ENCODE data around the gene RAB33B.

RAB33B gene

DNA sequence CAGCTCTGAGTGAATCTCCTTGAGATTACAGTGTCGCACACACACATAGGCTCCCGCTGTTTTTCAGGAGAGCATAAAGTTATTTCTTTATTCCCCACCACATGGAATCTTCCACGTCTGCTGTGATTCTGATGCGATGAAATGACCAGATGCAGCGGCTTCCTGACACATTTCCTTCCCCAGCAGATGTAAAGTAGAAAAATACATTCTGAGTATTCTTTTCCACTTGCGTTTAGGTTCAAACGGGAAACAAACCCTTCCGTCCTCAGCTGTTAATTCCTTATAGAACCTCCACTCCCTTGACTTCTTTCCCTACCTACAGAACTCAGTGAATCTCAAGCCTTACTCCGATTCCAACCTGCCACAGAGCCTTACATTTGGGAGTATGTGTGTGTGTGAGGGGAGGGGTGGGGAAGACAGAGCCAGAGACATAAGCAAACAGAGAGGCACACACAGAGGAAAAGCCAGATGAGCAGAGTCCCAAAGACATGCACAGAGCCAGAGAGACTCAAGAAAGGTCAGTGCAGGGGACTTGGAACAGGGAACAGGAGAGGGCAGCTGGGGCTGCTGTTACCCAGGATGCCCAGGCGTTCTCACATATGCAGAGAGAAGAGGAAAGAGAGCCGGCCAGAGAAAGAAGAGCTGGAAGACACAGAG is 54.8 kb downstream of the RAB33B start:
- no peak for DNase-seq (ENCODE audit: low spot score)

DNA sequence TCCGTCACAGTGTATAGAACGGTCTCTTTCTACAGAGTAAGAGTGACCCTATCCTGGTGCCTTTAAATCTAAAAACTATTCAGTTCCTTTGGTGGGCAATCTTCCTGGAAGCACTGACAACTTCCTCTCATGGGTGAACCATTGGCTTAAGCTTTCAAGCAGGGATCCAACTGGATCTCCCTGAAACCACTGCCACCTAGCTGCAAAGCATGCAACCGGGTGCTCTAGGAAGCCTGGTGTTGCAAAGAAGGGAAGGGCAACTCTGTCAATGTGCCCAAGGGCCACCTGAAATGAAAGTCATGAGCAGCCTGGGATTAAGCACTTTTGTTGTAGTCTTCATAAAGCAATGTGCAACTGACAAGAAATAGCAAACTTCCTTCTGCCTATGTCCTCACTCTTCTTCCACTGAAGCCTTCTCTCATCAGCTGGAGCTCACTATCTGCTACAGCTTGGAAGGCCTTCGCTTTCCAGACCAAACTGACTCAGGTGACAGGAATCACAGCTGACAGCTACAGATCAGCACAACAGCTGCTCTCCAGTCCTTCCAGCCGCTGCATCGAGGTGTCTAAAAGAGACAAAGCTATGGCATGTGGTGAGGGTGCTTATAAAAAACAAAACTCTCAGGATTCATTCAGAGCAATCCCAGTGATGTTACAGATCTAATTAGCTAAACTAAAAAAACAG is 55.9 kb downstream of the RAB33B start:
- no peak for DNase-seq (ENCODE audit: low spot score)

DNA sequence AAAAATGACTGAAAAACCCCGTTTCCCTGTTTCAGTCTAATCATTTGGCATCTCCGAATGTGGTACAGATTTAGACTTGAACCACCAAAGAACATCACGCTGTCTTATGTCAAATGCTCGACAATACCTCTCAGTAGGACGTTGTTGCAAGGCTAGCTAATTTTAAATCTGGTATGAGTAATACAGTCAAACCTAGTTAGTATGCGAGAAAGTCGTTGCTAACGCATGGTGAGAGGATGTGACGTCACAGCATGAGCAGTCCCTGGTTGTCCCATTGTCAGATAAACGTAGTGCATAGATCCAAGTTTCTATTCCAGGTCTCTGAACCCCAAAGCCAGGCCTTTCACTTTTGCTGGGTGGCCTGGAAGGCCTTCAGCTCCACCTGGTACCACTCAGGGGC is 57.4 kb downstream of the RAB33B start:
- DNase-seq (ENCODE audit: low spot score), result no peak

DNA sequence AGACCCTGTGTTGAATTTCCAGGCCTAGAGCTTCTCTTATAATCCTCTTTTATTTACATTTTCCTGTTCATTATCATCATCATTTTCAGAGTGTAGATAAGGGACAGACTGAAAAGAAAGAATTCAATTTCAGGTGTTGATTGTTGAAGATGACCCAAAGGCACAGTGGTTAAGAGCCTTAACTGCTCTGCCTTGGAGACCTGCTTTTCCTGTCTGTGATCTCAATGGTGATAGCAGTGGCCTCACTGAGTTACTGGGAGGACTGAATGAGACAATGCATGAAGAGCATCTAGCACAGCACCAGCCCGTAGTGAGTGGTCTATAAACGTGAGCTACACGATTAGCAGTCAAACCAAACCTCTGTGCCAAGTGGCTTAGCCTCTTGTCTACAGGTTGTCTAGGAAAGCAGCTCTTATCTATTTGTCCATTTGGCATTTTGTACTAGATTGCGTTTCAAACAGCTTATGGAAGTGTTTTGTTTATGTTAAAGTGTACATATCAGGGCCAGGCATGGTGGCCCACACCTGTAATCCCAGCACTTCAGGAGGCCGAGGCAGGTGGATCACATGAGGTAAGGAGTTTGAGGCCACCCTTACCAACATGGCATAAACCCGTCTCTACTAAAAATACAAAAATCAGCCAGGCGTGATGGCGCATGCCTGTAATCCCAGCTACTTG is 60.6 kb downstream of the RAB33B start:
- no peak for DNase-seq (ENCODE audit: low spot score)

DNA sequence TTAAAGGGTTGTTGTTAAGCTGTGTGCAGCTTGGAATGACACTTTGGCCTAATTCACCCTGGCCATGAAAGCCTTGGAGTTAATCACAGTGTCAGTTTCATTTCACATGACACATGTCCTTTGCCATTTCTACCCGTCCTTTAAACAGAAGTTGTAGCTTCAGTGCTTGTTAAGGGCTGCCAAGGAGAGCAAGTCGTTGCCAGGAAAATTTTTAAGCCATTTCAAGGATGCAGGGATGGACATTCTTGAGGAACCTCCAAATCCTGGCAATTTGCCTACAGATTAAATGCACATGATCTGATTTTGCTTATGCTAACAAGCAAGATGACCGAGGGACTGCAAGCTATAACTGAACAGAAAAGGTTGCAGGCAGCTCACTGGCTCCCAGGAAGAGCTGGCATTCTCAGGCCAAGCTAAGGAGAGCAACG is 61.6 kb downstream of the RAB33B start:
- no peak for DNase-seq (ENCODE audit: low spot score)

DNA sequence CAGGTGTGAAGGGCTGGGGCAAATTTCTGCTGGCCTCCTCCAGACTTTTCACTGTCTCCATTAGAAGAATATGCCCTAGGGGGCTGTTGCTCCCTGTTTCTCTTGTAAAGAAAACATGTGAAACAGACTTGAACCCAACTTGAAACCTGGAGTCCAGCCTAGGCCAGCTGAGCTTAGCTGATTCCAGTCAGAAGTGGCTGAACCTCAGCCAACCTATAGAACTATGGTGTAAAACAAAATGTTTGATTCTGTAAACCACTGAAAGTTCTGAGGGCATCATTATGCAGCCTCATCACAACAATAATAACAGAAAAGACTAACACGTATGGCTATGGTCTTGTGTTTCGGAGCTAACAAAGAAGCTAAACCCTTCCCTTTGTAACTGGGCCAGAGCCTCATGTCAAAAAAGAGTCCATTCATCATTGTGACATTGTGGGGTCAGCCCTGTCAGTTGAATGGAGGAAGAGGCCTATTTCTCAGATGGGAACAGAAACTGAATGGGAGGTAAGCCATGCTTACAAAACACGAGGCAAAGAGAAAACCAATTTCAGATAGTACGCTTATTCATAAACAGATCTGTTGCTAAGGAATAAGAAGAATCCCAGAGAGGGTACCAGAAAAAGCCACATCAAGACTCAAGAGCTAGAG is 68.0 kb downstream of the RAB33B start:
- DNase-seq (ENCODE audit: low spot score), result no peak

DNA sequence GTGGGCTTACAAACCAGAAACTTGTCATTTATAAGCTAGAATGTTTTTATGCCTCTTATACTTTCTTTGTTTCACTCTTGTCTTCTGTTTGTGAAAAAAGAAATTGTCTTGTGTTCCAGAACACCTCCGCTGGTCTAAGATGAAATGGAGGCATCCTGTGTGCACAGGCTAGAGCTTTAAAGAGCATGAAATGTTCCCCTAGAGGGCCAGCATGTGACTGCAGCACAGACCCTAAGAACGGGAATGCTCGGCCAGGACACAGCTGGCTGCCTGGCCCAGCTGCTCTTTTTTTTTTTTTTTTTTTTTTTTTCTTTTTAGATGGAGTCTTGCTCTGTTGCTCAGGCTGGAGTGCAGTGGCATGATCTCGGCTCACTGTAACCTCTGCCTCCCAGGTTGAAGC is 68.5 kb downstream of the RAB33B start:
- DNase-seq (ENCODE audit: low spot score), result no peak

DNA sequence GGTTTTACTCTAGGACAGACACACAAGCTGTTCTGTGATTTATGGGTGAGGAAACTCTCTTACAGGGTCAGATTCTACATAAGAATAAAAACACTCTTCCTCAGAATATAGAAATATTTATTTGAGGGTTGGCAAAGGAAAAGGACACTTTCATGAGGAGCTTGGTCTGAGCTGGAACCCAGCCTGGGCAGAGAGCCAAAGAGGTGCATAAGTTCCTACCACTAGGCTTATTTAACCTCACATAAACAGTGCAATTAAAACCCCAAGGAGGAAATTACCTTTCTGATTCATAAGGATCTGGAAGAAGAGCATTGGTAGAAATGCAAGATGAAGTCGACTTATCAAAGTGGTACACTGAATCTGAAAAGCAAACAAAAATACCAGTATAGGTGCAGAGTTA is 69.2 kb downstream of the RAB33B start:
- no peak for DNase-seq (ENCODE audit: low spot score)

DNA sequence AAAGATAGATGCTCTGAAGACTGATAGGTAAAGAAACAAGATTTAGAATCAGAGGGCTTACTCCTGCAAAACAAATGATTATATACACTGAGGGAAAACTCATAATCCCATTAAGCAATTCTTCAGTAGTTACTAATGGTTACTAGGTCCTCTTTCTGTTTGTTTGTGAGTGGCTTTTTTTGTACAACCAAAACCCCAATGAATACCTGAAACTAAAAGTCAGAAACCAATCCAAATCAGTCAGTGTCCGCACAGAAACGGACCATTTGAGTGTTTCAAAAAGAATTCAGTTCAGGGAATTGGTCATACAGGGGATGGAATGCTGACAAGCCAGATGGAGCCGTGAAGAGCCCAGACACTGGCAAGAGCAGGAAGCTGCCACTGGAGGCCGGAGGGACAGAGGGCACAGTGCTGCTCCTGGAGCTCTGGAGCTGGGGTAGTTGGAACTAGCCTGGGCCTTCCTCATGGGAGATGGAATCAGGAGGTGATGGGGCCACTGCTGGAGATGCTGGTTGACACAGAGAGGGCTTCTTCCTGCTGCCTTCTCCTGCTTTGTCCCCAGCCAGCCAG is 70.2 kb downstream of the RAB33B start:
- no peak for DNase-seq (ENCODE audit: low spot score)

DNA sequence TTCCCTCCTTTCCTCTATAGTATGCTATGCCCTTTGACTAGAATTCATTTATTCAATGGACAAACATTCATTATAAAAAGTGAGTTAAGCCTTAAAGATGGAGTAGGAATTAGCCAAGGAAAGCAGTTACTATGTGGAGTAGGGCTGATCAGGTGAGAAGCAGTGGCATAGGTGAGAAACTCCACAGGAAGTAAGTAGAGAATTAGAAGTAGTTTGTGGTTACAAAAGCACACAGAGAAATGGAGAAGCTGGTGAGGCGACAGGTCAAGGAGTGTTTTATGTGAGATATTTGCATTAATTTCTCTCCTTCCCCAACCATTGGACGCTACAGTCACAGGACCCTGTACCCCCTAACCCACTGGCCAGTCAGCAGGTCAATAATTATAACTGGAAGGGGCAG is 71.5 kb downstream of the RAB33B start:
- no peak for DNase-seq (ENCODE audit: low spot score)

Measured in AG08395 (cell line).